ENCODE results near the gene C20orf96. TPM values are rescaled to one million over a fixed set of nuclear protein-coding genes. Genes with fewer than 3 reads are reported as not detected.

C20orf96 gene
- total RNA-seq, 1 experiment from 2014 or later = 25.7 TPM

- CTCF ChIA-PET = no interaction called here
- no TSS peak for BruUV-seq (replicated peaks)
- Histone ChIP-seq H3F3A (ENCODE audit: insufficient read depth, low read depth) (peaks cover 6% of the 10 kb centered on the region; the same call in 1 of the 2 replicates), H4K20me1 (ENCODE audit: insufficient read depth) (no peaks in the 10 kb centered on the region; the same call in 1 of the 2 replicates), H3K9me3 (ENCODE audit: insufficient read depth, low read depth) (no peaks in the 10 kb centered on the region), H3K4me2 (no peak overlapping the region), H3K27me3 (ENCODE audit: insufficient read depth, low read depth) (no peaks in the 10 kb centered on the region), H3K27ac (no peak overlapping the region), H3K9me2 (ENCODE audit: insufficient read depth) (no peaks in the 10 kb centered on the region), H3K36me3 (ENCODE audit: low read depth) (no peaks in the 10 kb centered on the region), H2AFZ (no peak overlapping the region), H3K4me3 (no peak overlapping the region), H3K4me1 (replicated peaks; ENCODE audit: insufficient read depth) (no peaks in the 10 kb centered on the region), H3K79me2 (ENCODE audit: low read depth) (no peaks in the 10 kb centered on the region)
- TF ChIP-seq EZH2 (IDR thresholded peaks at IDR 0.05; ENCODE audit: low read depth) = no peak
- TF ChIP-seq CTCF (conservative IDR thresholded peaks at IDR 0.05) = no peak
- DNase-seq = no peak
- POLR2A ChIA-PET (ENCODE audit: unreplicated experiment) = no interaction called here
- intact Hi-C loops (cut with micrococcal nuclease; ENCODE audit: unreplicated experiment) = no loop called here
These were observed 16.7 kb downstream of the C20orf96 start for GRCh38 chr20:273884-274283.

GRCh38 chr20:272718-273117, 17.8 kb downstream of the C20orf96 start:
- ChIA-PET CTCF (no interaction called here), POLR2A (ENCODE audit: unreplicated experiment) (no interaction called here)
- Histone ChIP-seq H3K27me3 (ENCODE audit: insufficient read depth, low read depth) (no peaks in the 10 kb centered on the region), H2AFZ (no peak overlapping the region), H3K27ac (no peak overlapping the region), H3K4me3 (no peak overlapping the region), H3K36me3 (ENCODE audit: low read depth) (no peaks in the 10 kb centered on the region), H3K9me2 (ENCODE audit: insufficient read depth) (no peaks in the 10 kb centered on the region), H3K4me1 (replicated peaks; ENCODE audit: insufficient read depth) (no peaks in the 10 kb centered on the region), H3K9me3 (ENCODE audit: insufficient read depth, low read depth) (no peaks in the 10 kb centered on the region), H3K4me2 (no peak overlapping the region), H4K20me1 (ENCODE audit: insufficient read depth) (no peaks in the 10 kb centered on the region; the same call in 1 of the 2 replicates), H3F3A (ENCODE audit: insufficient read depth, low read depth) (no peaks in the 10 kb centered on the region), H3K79me2 (ENCODE audit: low read depth) (no peaks in the 10 kb centered on the region)
- no peak for TF ChIP-seq EZH2 (IDR thresholded peaks at IDR 0.05; ENCODE audit: low read depth)
- no peak for TF ChIP-seq CTCF (conservative IDR thresholded peaks at IDR 0.05)
- no peak for DNase-seq
- intact Hi-C loops (cut with micrococcal nuclease; ENCODE audit: unreplicated experiment) = no loop called here
- no TSS peak for BruUV-seq (replicated peaks)

- Histone ChIP-seq H2AFZ (no peak overlapping the region), H3K4me2 (no peak overlapping the region), H3K36me3 (ENCODE audit: low read depth) (no peaks in the 10 kb centered on the region), H3F3A (ENCODE audit: insufficient read depth, low read depth) (no peaks in the 10 kb centered on the region), H3K9me2 (ENCODE audit: insufficient read depth) (no peaks in the 10 kb centered on the region), H3K4me3 (no peak overlapping the region), H3K27ac (no peak overlapping the region), H4K20me1 (ENCODE audit: insufficient read depth) (no peaks in the 10 kb centered on the region; the same call in 1 of the 2 replicates), H3K27me3 (ENCODE audit: insufficient read depth, low read depth) (peaks cover 2% of the 10 kb centered on the region; the same call in 1 of the 2 replicates), H3K4me1 (replicated peaks; ENCODE audit: insufficient read depth) (no peaks in the 10 kb centered on the region; the same call in 1 of the 2 replicates), H3K79me2 (ENCODE audit: low read depth) (no peaks in the 10 kb centered on the region), H3K9me3 (ENCODE audit: insufficient read depth, low read depth) (no peaks in the 10 kb centered on the region)
- BruUV-seq (replicated peaks) = no TSS peak
- TF ChIP-seq EZH2 (IDR thresholded peaks at IDR 0.05; ENCODE audit: low read depth) = no peak
- POLR2A ChIA-PET (ENCODE audit: unreplicated experiment) = no interaction called here
- CTCF ChIA-PET = no interaction called here
- intact Hi-C loops (cut with micrococcal nuclease; ENCODE audit: unreplicated experiment) = no loop called here
- no peak for DNase-seq
These were observed 19.0 kb downstream of the C20orf96 start for GRCh38 chr20:271528-271927.

GRCh38 chr20:271069-271468, 19.5 kb downstream of the C20orf96 start:
- no peaks in the 10 kb centered on the region; the same call in 1 of the 2 replicates for H4K20me1 ChIP-seq (ENCODE audit: insufficient read depth)
- BruUV-seq (replicated peaks) = no TSS peak
- H3K27ac ChIP-seq = no peak overlapping the region
- TF ChIP-seq CTCF (conservative IDR thresholded peaks at IDR 0.05) (no peak), EZH2 (IDR thresholded peaks at IDR 0.05; ENCODE audit: low read depth) (no peak)
- ChIA-PET POLR2A (ENCODE audit: unreplicated experiment) (no interaction called here), CTCF (no interaction called here)
- intact Hi-C loops (cut with micrococcal nuclease; ENCODE audit: unreplicated experiment) = no loop called here
- peaks cover 6% of the 10 kb centered on the region; the same call in 1 of the 2 replicates for H3K27me3 ChIP-seq (ENCODE audit: insufficient read depth, low read depth)
- no peaks in the 10 kb centered on the region for H3F3A ChIP-seq (ENCODE audit: insufficient read depth, low read depth)
- no peaks in the 10 kb centered on the region for H3K79me2 ChIP-seq (ENCODE audit: low read depth)
- no peak overlapping the region for H3K4me2 ChIP-seq
- H3K9me2 ChIP-seq (ENCODE audit: insufficient read depth) = no peaks in the 10 kb centered on the region
- H3K36me3 ChIP-seq (ENCODE audit: low read depth) = no peaks in the 10 kb centered on the region
- no peaks in the 10 kb centered on the region for H3K9me3 ChIP-seq (ENCODE audit: insufficient read depth, low read depth)
- DNase-seq = no peak
- H2AFZ ChIP-seq = no peak overlapping the region
- no peaks in the 10 kb centered on the region; the same call in 1 of the 2 replicates for H3K4me1 ChIP-seq (replicated peaks; ENCODE audit: insufficient read depth)
- H3K4me3 ChIP-seq = no peak overlapping the region

Data from PC-9 (cell line).